Measurements from ENCODE around the gene GALNT10. TPM values are rescaled to one million over a fixed set of nuclear protein-coding genes. Genes with fewer than 3 reads are reported as not detected.
A peak's percentile ranks its signal among the peaks of the same experiment; 100 is the strongest.

Gene GALNT10
- polyA plus RNA-seq, 2 of the 4 experiments (the other 2 are of a cell fraction), result 110 to 156 TPM

GRCh38 chr5:154197801-154198491, 7.4 kb downstream of the GALNT10 start (continued):
- no peak for TF ChIP-seq ZNF302 (CRISPR knock-in tag; IDR thresholded peaks at IDR 0.05)
- no peak for TF ChIP-seq NR3C1 (IDR thresholded peaks at IDR 0.05)
- no peak for TF ChIP-seq KDM1A (IDR thresholded peaks at IDR 0.05; ENCODE audit: low read depth)

DNA sequence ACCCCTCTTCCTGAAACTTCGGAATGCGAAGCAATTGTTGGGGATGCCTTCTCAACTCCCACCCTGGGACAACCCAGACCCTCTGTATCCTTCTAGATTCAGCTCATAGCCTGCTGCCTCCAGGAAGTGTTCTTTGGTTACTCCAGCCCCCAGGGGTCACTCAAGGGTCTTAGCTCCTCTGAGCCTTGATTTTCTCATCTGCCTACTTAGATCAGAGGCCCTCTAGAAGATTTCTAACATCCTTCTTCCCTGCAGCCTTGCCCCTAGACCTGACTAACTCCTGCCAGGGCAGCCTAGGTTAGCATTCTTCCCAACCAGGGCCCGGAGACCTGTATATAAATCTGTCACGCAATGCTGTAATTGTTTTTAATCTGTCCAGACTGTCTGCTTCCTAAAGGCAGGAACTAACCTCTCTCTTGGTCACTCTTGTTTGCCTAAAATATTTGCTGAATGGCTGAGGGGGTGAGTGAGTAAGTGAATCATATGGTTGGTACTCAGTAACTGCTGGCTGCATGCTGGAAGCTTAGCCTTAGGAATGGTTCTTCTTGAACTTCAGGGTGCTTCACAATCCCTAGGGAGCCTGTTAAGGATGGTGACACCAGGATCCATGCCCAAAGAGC, 8.2 kb downstream of the GALNT10 start:
- ChIA-PET CTCF (interaction anchor here (0.9 to 5.4 kb wide), 13 partner anchors 8 to 224 kb away, joined by 3 to 51 read pairs (median 8); partner anchors contain the start of gene GALNT10), POLR2A (interaction anchor here (0.8 to 3.2 kb wide), 8 partner anchors 9 to 206 kb away, joined by 3 to 25 read pairs (median 3); partner anchors contain the start of genes FAM114A2, GALNT10 and MFAP3)
- Histone ChIP-seq H3K4me3 (peak overlapping the region; percentile 42; the same call in 1 of the 3 replicates), H3K27ac (peak overlapping the region; percentile 90 to 93), H3K4me2 (peak overlapping the region; percentile 87), H3K9me3 (no peaks in the 10 kb centered on the region), H3K4me1 (peaks cover 89% of the 10 kb centered on the region)
- DNase-seq (ENCODE audit: low read depth in 1 of 2, low spot score in 1 of 2), result peak; percentile 78 to 92
- WGBS (ENCODE audit: missing lambda C conversion rate), result 32% methylated on average over 4 of the region's 4 CpGs
- FAIRE-seq, result peak; percentile 23
- peak; percentile 86 to 89 for ATAC-seq
- no peak for TF ChIP-seq SREBF2 (IDR thresholded peaks at IDR 0.05)
- no peak for TF ChIP-seq PHF8 (IDR thresholded peaks at IDR 0.05; ENCODE audit: borderline replicate concordance, low read depth)
- TF ChIP-seq NFE2L2 (conservative IDR thresholded peaks at IDR 0.05; ENCODE audit: low read length), result no peak
- no peak for TF ChIP-seq E2F6 (IDR thresholded peaks at IDR 0.05; ENCODE audit: borderline replicate concordance, low read depth)
- no peak for TF ChIP-seq KDM1A (IDR thresholded peaks at IDR 0.05; ENCODE audit: low read depth)
- TF ChIP-seq EHF (CRISPR knock-in tag; IDR thresholded peaks at IDR 0.05), result no peak
- no peak for TF ChIP-seq NPAS2 (CRISPR knock-in tag; IDR thresholded peaks at IDR 0.05; ENCODE audit: borderline replicate concordance)
- TF ChIP-seq CBX2 (IDR thresholded peaks at IDR 0.05; ENCODE audit: borderline replicate concordance, low read depth), result no peak
- TF ChIP-seq ZC3H11A (IDR thresholded peaks at IDR 0.05), result no peak
- TF ChIP-seq BCL3 (IDR thresholded peaks at IDR 0.05), result peak; percentile 48; the same call in 1 of the 3 replicates
- no peak for TF ChIP-seq REST (IDR thresholded peaks at IDR 0.05)
- TF ChIP-seq RARB (CRISPR knock-in tag; IDR thresholded peaks at IDR 0.05), result no peak
- TF ChIP-seq RFX5 (IDR thresholded peaks at IDR 0.05), result no peak
- TF ChIP-seq ZSCAN20 (CRISPR knock-in tag; IDR thresholded peaks at IDR 0.05), result no peak
- peak; percentile 81 to 83; a peak in 4 of 5 replicates for TF ChIP-seq EP300 (IDR thresholded peaks at IDR 0.05)
- TF ChIP-seq, protein P1, sequence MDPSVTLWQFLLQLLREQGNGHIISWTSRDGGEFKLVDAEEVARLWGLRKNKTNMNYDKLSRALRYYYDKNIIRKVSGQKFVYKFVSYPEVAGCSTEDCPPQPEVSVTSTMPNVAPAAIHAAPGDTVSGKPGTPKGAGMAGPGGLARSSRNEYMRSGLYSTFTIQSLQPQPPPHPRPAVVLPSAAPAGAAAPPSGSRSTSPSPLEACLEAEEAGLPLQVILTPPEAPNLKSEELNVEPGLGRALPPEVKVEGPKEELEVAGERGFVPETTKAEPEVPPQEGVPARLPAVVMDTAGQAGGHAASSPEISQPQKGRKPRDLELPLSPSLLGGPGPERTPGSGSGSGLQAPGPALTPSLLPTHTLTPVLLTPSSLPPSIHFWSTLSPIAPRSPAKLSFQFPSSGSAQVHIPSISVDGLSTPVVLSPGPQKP (IDR thresholded peaks at IDR 0.05; ENCODE audit: low read depth, low read length), result no peak
- no peak for TF ChIP-seq HOXB5 (CRISPR knock-in tag; IDR thresholded peaks at IDR 0.05)
- no peak for TF ChIP-seq RCOR1 (IDR thresholded peaks at IDR 0.05; ENCODE audit: low read depth, low read length)
- no peak for TF ChIP-seq BHLHE40 (IDR thresholded peaks at IDR 0.05; ENCODE audit: low read depth, low read length)
- peak; percentile 83 for TF ChIP-seq MAX (IDR thresholded peaks at IDR 0.05)
- TF ChIP-seq HDAC2 (IDR thresholded peaks at IDR 0.05), result no peak
- no peak for TF ChIP-seq RNF2 (IDR thresholded peaks at IDR 0.05; ENCODE audit: borderline replicate concordance, low read depth)
- no peak for TF ChIP-seq TP53 (CRISPR knock-in tag; IDR thresholded peaks at IDR 0.05)
- no peak for TF ChIP-seq ESRRA (IDR thresholded peaks at IDR 0.05; ENCODE audit: borderline replicate concordance, low read length)
- no peak for TF ChIP-seq FOXS1 (CRISPR knock-in tag; IDR thresholded peaks at IDR 0.05)
- no peak for TF ChIP-seq MAZ (IDR thresholded peaks at IDR 0.05; ENCODE audit: borderline replicate concordance, low read depth, low read length)
- no peak for TF ChIP-seq HOXB13 (CRISPR knock-in tag; IDR thresholded peaks at IDR 0.05; ENCODE audit: low read depth)
- TF ChIP-seq HES2 (IDR thresholded peaks at IDR 0.05), result no peak
- peak; percentile 79 for TF ChIP-seq FOSL2 (IDR thresholded peaks at IDR 0.05)
- TF ChIP-seq FOSL2 (CRISPR knock-in tag; IDR thresholded peaks at IDR 0.05), result peak; percentile 91
